Liver (tissue), 3 donors: Measurements from ENCODE around the gene MCF2L2.
"Not testable (repeated sequence)": the region's sequence is repeated elsewhere in the genome, so short reads cannot be mapped to it uniquely, and the experiment has no call there.

Experiments used
- ATF3 ChIP-seq: IDR thresholded peaks from 2 replicates; pipeline ENCODE4 v1.6.1; 2016; ENCODE audit warnings: antibody characterized with exemption
- CTCF ChIP-seq: fragments of 150-350 bp; IDR thresholded peaks from 2 replicates; pipeline ENCODE4 v1.5.1; 2017; ENCODE audit warnings: improper control_type of control experiment, low read depth, low read length; ENCODE audit not compliant: missing input control
- EGR1 ChIP-seq, 2 donors: IDR thresholded peaks; 2 replicates each; pipeline ENCODE4 v1.6.1; 2016 to 2018; ENCODE audit warnings: antibody characterized with exemption in 2 of 2, low read depth in 2 of 2
- FOXA2 ChIP-seq: IDR thresholded peaks from 2 replicates; pipeline ENCODE4 v1.6.1; 2016; ENCODE audit warnings: antibody characterized with exemption
- GABPA ChIP-seq, 2 donors: IDR thresholded peaks in 1 of 2; conservative IDR thresholded peaks in 1 of 2; 2 replicates each; pipeline ENCODE4 v1.6.1; 2016; ENCODE audit warnings: antibody characterized with exemption in 2 of 2, mild to moderate bottlenecking in 1 of 2, moderate library complexity in 1 of 2
- JUND ChIP-seq, 2 donors: IDR thresholded peaks; 2 replicates each; pipeline ENCODE4 v1.6.1; 2016; ENCODE audit warnings: antibody characterized with exemption in 2 of 2
- MAX ChIP-seq: IDR thresholded peaks from 2 replicates; pipeline ENCODE4 v1.6.1; 2016; ENCODE audit warnings: antibody characterized with exemption
- NR2F2 ChIP-seq: IDR thresholded peaks from 2 replicates; pipeline ENCODE4 v1.6.1; 2016; ENCODE audit warnings: antibody characterized with exemption
- REST ChIP-seq: IDR thresholded peaks from 2 replicates; pipeline ENCODE4 v1.6.1; 2016; ENCODE audit warnings: antibody characterized with exemption, mild to moderate bottlenecking
- SP1 ChIP-seq: IDR thresholded peaks from 2 replicates; pipeline ENCODE4 v1.6.1; 2018; ENCODE audit warnings: antibody characterized with exemption, mild to moderate bottlenecking
- TAF1 ChIP-seq: conservative IDR thresholded peaks from 2 replicates; pipeline ENCODE4 v1.6.1; 2016; ENCODE audit warnings: antibody characterized with exemption, mild to moderate bottlenecking
- YY1 ChIP-seq: IDR thresholded peaks from 2 replicates; pipeline ENCODE4 v1.6.1; 2016; ENCODE audit warnings: antibody characterized with exemption, mild to moderate bottlenecking
- ZBTB33 ChIP-seq: IDR thresholded peaks from 2 replicates; pipeline ENCODE4 v1.6.1; 2016; ENCODE audit warnings: antibody characterized with exemption
- donor health status: healthy.
- donor health status: healthy.

- not testable (repeated sequence) for TF ChIP-seq CTCF; JUND (IDR thresholded peaks at IDR 0.05); YY1; REST; TAF1; ATF3; SP1; GABPA (IDR thresholded peaks at IDR 0.05 in 1 of 2, conservative IDR thresholded peaks at IDR 0.05 in 1 of 2); ZBTB33; MAX; FOXA2; EGR1 (IDR thresholded peaks at IDR 0.05; ENCODE audit: low read depth in 2 of 2); NR2F2
Measured at GRCh38 chr3:183440521-183440920, 12.1 kb upstream of the MCF2L2 start.
